PFSK-1 (cell line): ENCODE measurements around the gene IGF1R.

Experiments used
- FOXP2 ChIP-seq: optimal IDR thresholded peaks from 2 replicates; pipeline ENCODE3; 2011; ENCODE audit warnings: borderline replicate concordance, control low read depth, inconsistent platforms; ENCODE audit not compliant: insufficient read depth; ENCODE audit errors: extremely low read length, extremely low read depth
- POLR2AphosphoS5 ChIP-seq: IDR thresholded peaks from 2 replicates; pipeline ENCODE4 v1.6.1; 2012; ENCODE audit warnings: low read depth, mild to moderate bottlenecking, control low read depth, low read length, moderate library complexity
- REST ChIP-seq, 2 experiments: IDR thresholded peaks; 2 replicates each; pipeline versions ENCODE4 v1.6.1 to v1.8.0; 2011 to 2012; ENCODE audit warnings: low read depth in 2 of 2, low read length in 2 of 2, control low read depth in 1 of 2, inconsistent platforms in 1 of 2, mild to moderate bottlenecking in 1 of 2, moderate library complexity in 1 of 2; ENCODE audit not compliant: insufficient read depth in 1 of 2
- SIN3A ChIP-seq: IDR thresholded peaks from 2 replicates; pipeline ENCODE4 v1.6.1; 2012; ENCODE audit warnings: mild to moderate bottlenecking, low read length, moderate library complexity, borderline replicate concordance; ENCODE audit not compliant: insufficient read depth
- TAF1 ChIP-seq: IDR thresholded peaks from 2 replicates; pipeline ENCODE4 v1.6.1; 2012; ENCODE audit warnings: low read length, control low read depth, borderline replicate concordance; ENCODE audit not compliant: insufficient read depth

- TF ChIP-seq POLR2AphosphoS5 (no peak), SIN3A (no peak), TAF1 (no peak), FOXP2 (no peak), REST (IDR thresholded peaks at IDR 0.05; ENCODE audit: insufficient read depth in 1 of 2, low read depth in 2 of 2, low read length in 2 of 2) (no peak)
Observed at GRCh38 chr15:98968576-98968975, 320.2 kb downstream of the IGF1R start.
